GM21515 (cell line): Measurements from ENCODE around the gene CDH12.
"Not testable (repeated sequence)": the region's sequence is repeated elsewhere in the genome, so short reads cannot be mapped to it uniquely, and the experiment has no call there.

ENCODE experiments used
- ATAC-seq: cut with Tn5 transposase; IDR thresholded peaks from one replicate; pipeline ENCODE4 v1.9.1; 2021; ENCODE audit not compliant: unreplicated experiment

Gene CDH12

GRCh38 chr5:22187632-22188228 lies 665.4 kb downstream of the CDH12 start:
- not testable (repeated sequence) for ATAC-seq

GRCh38 chr5:22169226-22169625 lies 683.9 kb downstream of the CDH12 start:
- not testable (repeated sequence) for ATAC-seq

GRCh38 chr5:22168704-22169103 lies 684.4 kb downstream of the CDH12 start:
- ATAC-seq = not testable (repeated sequence)

GRCh38 chr5:22165931-22166330 lies 687.2 kb downstream of the CDH12 start:
- ATAC-seq = not testable (repeated sequence)

GRCh38 chr5:22164910-22165748 lies 688.0 kb downstream of the CDH12 start:
- ATAC-seq = not testable (repeated sequence)

GRCh38 chr5:22156953-22157352 lies 696.2 kb downstream of the CDH12 start:
- not testable (repeated sequence) for ATAC-seq

GRCh38 chr5:22154779-22155178 lies 698.4 kb downstream of the CDH12 start:
- ATAC-seq = not testable (repeated sequence)

GRCh38 chr5:22151801-22152200 lies 701.3 kb downstream of the CDH12 start:
- not testable (repeated sequence) for ATAC-seq

- not testable (repeated sequence) for ATAC-seq
Observed at GRCh38 chr5:22140418-22140817, 712.7 kb downstream of the CDH12 start.

- not testable (repeated sequence) for ATAC-seq
Observed at GRCh38 chr5:22139662-22140300, 713.4 kb downstream of the CDH12 start.

- ATAC-seq = no peak
Observed at GRCh38 chr5:22111320-22111719, 741.8 kb downstream of the CDH12 start.

- no peak for ATAC-seq
Observed at GRCh38 chr5:22109315-22109714, 743.8 kb downstream of the CDH12 start.

GRCh38 chr5:22108545-22108944 lies 744.6 kb downstream of the CDH12 start:
- no peak for ATAC-seq

GRCh38 chr5:22102823-22103359 lies 750.3 kb downstream of the CDH12 start:
- no peak for ATAC-seq

- no peak for ATAC-seq
Observed at GRCh38 chr5:22088517-22088916, 764.6 kb downstream of the CDH12 start.

- no peak for ATAC-seq
Observed at GRCh38 chr5:22079566-22079965, 773.6 kb downstream of the CDH12 start.

GRCh38 chr5:22079002-22079401 lies 774.1 kb downstream of the CDH12 start:
- no peak for ATAC-seq

GRCh38 chr5:22076586-22076985 lies 776.6 kb downstream of the CDH12 start:
- no peak for ATAC-seq

- no peak for ATAC-seq
Observed at GRCh38 chr5:22070186-22070728, 782.9 kb downstream of the CDH12 start.

GRCh38 chr5:22063717-22064116 lies 789.4 kb downstream of the CDH12 start:
- no peak for ATAC-seq

- no peak for ATAC-seq
Observed at GRCh38 chr5:22058620-22059019, 794.5 kb downstream of the CDH12 start.
